H1 (cell line): ENCODE results near the gene KRTAP20-3. TPM values are rescaled to one million over a fixed set of nuclear protein-coding genes. Genes with fewer than 3 reads are reported as not detected.

ENCODE experiments used
- CTCF ChIA-PET: fragments of 300-600 bp; sonication (Branson Sonifier 250); formaldehyde crosslinking; loops from one replicate; lab custom pipeline; 2021; ENCODE audit not compliant: partially characterized antibody; lab: Charles Lee
- POLR2A ChIA-PET: fragments of 300-600 bp; sonication (Branson Sonifier 250); formaldehyde crosslinking; loops from one replicate; lab custom pipeline; 2021; ENCODE audit warnings: inconsistent platforms; ENCODE audit not compliant: partially characterized antibody; lab: Charles Lee
- DNase-seq, 2 experiments: peaks; one replicate each; pipeline versions ENCODE4 v3.0.0 to v3.0.0-alpha.2; 2010 to 2022; ENCODE audit warnings: low spot score in 2 of 2, low read depth in 1 of 2, mixed read lengths in 1 of 2
- FAIRE-seq: peaks from 2 replicates; lab custom pipeline; 2011; peaks lifted over from hg19 to GRCh38; lab: Jason Lieb, UNC
- H2AFZ ChIP-seq: 2 replicates; pipeline ENCODE4 v1.8.1; 2012; ENCODE audit warnings: low read length, inconsistent platforms
- H2AK5ac ChIP-seq: 2 replicates; pipeline ENCODE4 v1.6.1; 2013; ENCODE audit warnings: low read depth, low read length
- H2BK120ac ChIP-seq: replicated peaks from 2 replicates; pipeline ENCODE3; 2013; ENCODE audit warnings: low read depth, low read length, inconsistent platforms
- H2BK12ac ChIP-seq: 2 replicates; pipeline ENCODE4 v1.6.1; 2013; ENCODE audit warnings: low read depth, low read length
- H2BK15ac ChIP-seq: 2 replicates; pipeline ENCODE4 v1.6.1; 2013; ENCODE audit warnings: low read length
- H2BK20ac ChIP-seq: 2 replicates; pipeline ENCODE4 v1.6.1; 2013; ENCODE audit warnings: low read length
- H2BK5ac ChIP-seq: 2 replicates; pipeline ENCODE4 v1.6.1; 2013; ENCODE audit warnings: low read depth, low read length
- H3K14ac ChIP-seq: 2 replicates; pipeline ENCODE4 v1.6.1; 2013; ENCODE audit warnings: inconsistent platforms; ENCODE audit not compliant: insufficient read length
- H3K18ac ChIP-seq: 2 replicates; pipeline ENCODE4 v1.6.1; 2013; ENCODE audit warnings: low read length; ENCODE audit errors: extremely low read depth
- H3K23ac ChIP-seq: 2 replicates; pipeline ENCODE4 v1.6.1; 2013; ENCODE audit warnings: inconsistent platforms; ENCODE audit not compliant: insufficient read length
- H3K23me2 ChIP-seq: 2 replicates; pipeline ENCODE4 v1.6.1; 2013; ENCODE audit warnings: low read depth, low read length
- H3K27ac ChIP-seq: 2 replicates; pipeline ENCODE4 v1.6.1; 2011; ENCODE audit warnings: low read depth, low read length, inconsistent platforms
- H3K27me3 ChIP-seq, 4 experiments: replicated peaks in 1 of 4; 1 replicate in 1 of 4; 2 replicates in 3 of 4; pipeline versions ENCODE4 v1.6.1 to v1.8.1; 2011 to 2013; ENCODE audit warnings: low read length in 3 of 4, mild to moderate bottlenecking in 3 of 4, inconsistent platforms in 2 of 4, mixed read lengths in 2 of 4, moderate library complexity in 1 of 4; ENCODE audit not compliant: control insufficient read depth in 3 of 4, insufficient read depth in 3 of 4; ENCODE audit errors: extremely low read depth in 1 of 4
- H3K36me3 ChIP-seq, 4 experiments: 2 replicates each; pipeline versions ENCODE4 v1.6.1 to v1.8.1; 2011 to 2013; ENCODE audit warnings: mild to moderate bottlenecking in 4 of 4, low read length in 3 of 4, moderate library complexity in 2 of 4, control low read depth in 1 of 4, inconsistent platforms in 1 of 4; ENCODE audit not compliant: insufficient read depth in 4 of 4, control insufficient read depth in 2 of 4
- H3K4ac ChIP-seq: replicated peaks from 2 replicates; pipeline ENCODE3; 2013; ENCODE audit warnings: low read length, low read depth, mixed read lengths, inconsistent platforms; ENCODE audit not compliant: insufficient read length
- H3K4me1 ChIP-seq, 4 experiments: replicated peaks in 1 of 4; 1 replicate in 1 of 4; 2 replicates in 3 of 4; pipeline versions ENCODE4 v1.6.1 to v1.8.1; 2011 to 2013; ENCODE audit warnings: low read length in 3 of 4, inconsistent platforms in 2 of 4, mixed read lengths in 1 of 4; ENCODE audit not compliant: insufficient read depth in 4 of 4, control insufficient read depth in 3 of 4
- H3K4me2 ChIP-seq, 2 experiments: 2 replicates each; pipeline versions ENCODE4 v1.6.1 to v1.8.1; 2011 to 2013; ENCODE audit warnings: low read depth in 2 of 2, low read length in 2 of 2, control low read depth in 1 of 2, inconsistent platforms in 1 of 2, mild to moderate bottlenecking in 1 of 2; ENCODE audit not compliant: insufficient read depth in 1 of 2
- H3K4me3 ChIP-seq, 4 experiments: fragments of 200-600, 300-600 bp in 1 of 4; sonication (generic), shearing (Covaris generic), sonication (Bioruptor Twin) in 1 of 4; 2 replicates each; pipeline versions ENCODE4 v1.5.1 to v1.8.1; 2011 to 2016; ENCODE audit warnings: low read length in 4 of 4, low read depth in 3 of 4, control low read depth in 2 of 4, inconsistent platforms in 2 of 4, mild to moderate bottlenecking in 2 of 4, mixed read lengths in 1 of 4, moderate library complexity in 1 of 4; ENCODE audit not compliant: insufficient read depth in 2 of 4; ENCODE audit errors: extremely low read depth in 1 of 4
- H3K56ac ChIP-seq: replicated peaks from 2 replicates; pipeline ENCODE3; 2013; ENCODE audit warnings: low read depth, mild to moderate bottlenecking, mixed read lengths, low read length, inconsistent platforms; ENCODE audit not compliant: insufficient read length
- H3K79me1 ChIP-seq: 2 replicates; pipeline ENCODE4 v1.6.1; 2013; ENCODE audit warnings: low read depth, low read length, control low read depth
- H3K79me2 ChIP-seq, 2 experiments: 2 replicates each; pipeline versions ENCODE4 v1.6.1 to v1.8.1; 2012 to 2013; ENCODE audit warnings: low read length in 2 of 2, mild to moderate bottlenecking in 2 of 2, inconsistent platforms in 1 of 2; ENCODE audit not compliant: insufficient read depth in 2 of 2, control insufficient read depth in 1 of 2
- H3K9ac ChIP-seq, 4 experiments: replicated peaks in 1 of 4; 1 replicate in 1 of 4; 2 replicates in 3 of 4; pipeline versions ENCODE4 v1.6.1 to v1.8.1; 2011 to 2013; ENCODE audit warnings: low read depth in 3 of 4, low read length in 3 of 4, control low read depth in 2 of 4, mild to moderate bottlenecking in 2 of 4, moderate library complexity in 2 of 4, inconsistent platforms in 1 of 4; ENCODE audit errors: extremely low read depth in 1 of 4
- H3K9me3 ChIP-seq, 2 experiments: 2 replicates each; pipeline versions ENCODE4 v1.6.1 to v1.8.1; 2012 to 2013; ENCODE audit warnings: mild to moderate bottlenecking in 2 of 2, moderate library complexity in 2 of 2, control low read depth in 1 of 2, inconsistent platforms in 1 of 2, low read depth in 1 of 2, low read length in 1 of 2, mixed read lengths in 1 of 2; ENCODE audit not compliant: insufficient read depth in 2 of 2
- H4K20me1 ChIP-seq, 2 experiments: replicated peaks in 1 of 2; 2 replicates each; pipeline versions ENCODE3 to v1.8.1; 2011 to 2013; ENCODE audit warnings: inconsistent platforms in 2 of 2, low read length in 2 of 2, mild to moderate bottlenecking in 1 of 2; ENCODE audit not compliant: insufficient read depth in 2 of 2, control insufficient read depth in 1 of 2
- H4K5ac ChIP-seq: 2 replicates; pipeline ENCODE4 v1.6.1; 2013; ENCODE audit warnings: low read length, low read depth, mixed read lengths, inconsistent platforms; ENCODE audit not compliant: insufficient read length
- H4K8ac ChIP-seq: 2 replicates; pipeline ENCODE4 v1.8.0; 2013; ENCODE audit warnings: mild to moderate bottlenecking, moderate library complexity, low read length, inconsistent platforms; ENCODE audit not compliant: insufficient read depth; ENCODE audit errors: extremely low read depth
- H4K91ac ChIP-seq: replicated peaks from 2 replicates; pipeline ENCODE3; 2013; ENCODE audit warnings: low read length, mixed read lengths, inconsistent platforms; ENCODE audit not compliant: insufficient read length
- CBX5 ChIP-seq: fragments of 300-800, 300-1000 bp; sonication (generic); IDR thresholded peaks from 2 replicates; pipeline ENCODE4 v1.7.1; 2016; ENCODE audit warnings: antibody characterized with exemption, low read length, low read depth
- HDAC6 ChIP-seq: IDR thresholded peaks from one replicate; pipeline ENCODE4 v1.7.1; 2012; ENCODE audit warnings: low read depth, mild to moderate bottlenecking, inconsistent platforms, low read length, moderate library complexity
- MAX ChIP-seq: IDR thresholded peaks from 2 replicates; pipeline ENCODE4 v1.6.1; 2012; ENCODE audit warnings: inconsistent platforms
- POLR2AphosphoS5 ChIP-seq: IDR thresholded peaks from 2 replicates; pipeline ENCODE4 v1.6.1; 2011; ENCODE audit warnings: low read depth, low read length
- RBBP5 ChIP-seq: IDR thresholded peaks from 2 replicates; pipeline ENCODE4 v1.7.1; 2012; ENCODE audit warnings: low read depth, mild to moderate bottlenecking, inconsistent platforms, low read length, moderate library complexity, borderline replicate concordance
- SAP30 ChIP-seq: fragments of 300-600 bp; sonication (generic); IDR thresholded peaks from 2 replicates; pipeline ENCODE4 v1.7.1; 2012; ENCODE audit warnings: low read length, moderate library complexity, mild to moderate bottlenecking, inconsistent platforms; ENCODE audit not compliant: insufficient read depth, insufficient replicate concordance
- SP4 ChIP-seq: IDR thresholded peaks from 2 replicates; pipeline ENCODE4 v1.6.1; 2012; ENCODE audit warnings: low read length, inconsistent platforms
- TAF1 ChIP-seq: IDR thresholded peaks from 2 replicates; pipeline ENCODE4 v1.6.1; 2011; ENCODE audit warnings: mild to moderate bottlenecking, low read depth, low read length
- WGBS, 2 experiments: shearing (Covaris generic) in 1 of 2; methylation state at CpG; one replicate each; pipeline versions ENCODE4 v1.1.6 to v1.1.7; 2013 to 2015; ENCODE audit warnings: low lambda C conversion rate in 2 of 2, mixed read lengths in 2 of 2, inconsistent platforms in 1 of 2, low coverage in 1 of 2, missing lambda C conversion rate in 1 of 2; ENCODE audit not compliant: insufficient replicate concordance in 2 of 2, insufficient coverage in 1 of 2, insufficient read length in 1 of 2; ENCODE audit errors: extremely low coverage in 1 of 2, missing lambda C conversion rate in 1 of 2; 5-methylcytosine and 5-hydroxymethylcytosine counted together
- polyA plus RNA-seq, 7 experiments: library from polyadenylated mRNA; depleted of rRNA in 3 of 7; stranded (reverse) in 5 of 7; unstranded in 2 of 7; fragments of >200 nt in 5 of 7; fragments of 200-250 nt in 2 of 7; gene quantifications; 1 replicate in 5 of 7; 2 replicates in 1 of 7; 4 replicates in 1 of 7; pipeline versions ENCODE4 v1.2.1 to v1.2.3, GENCODE V29; 2011 to 2013; ENCODE audit warnings: missing spikeins in 2 of 7, mixed read lengths in 2 of 7
- total RNA-seq: library from RNA; stranded (reverse); fragmentation: NEBNext Ultra II Directional; extraction: Animal tissue kit (Norgen Biotek cat#: 25700); gene quantifications from 2 replicates; pipeline ENCODE4 v1.2.1, GENCODE V29; 2021
- TF ChIP-seq, protein P1 (sequence below): IDR thresholded peaks from 2 replicates; pipeline ENCODE4 v1.6.1; 2012; ENCODE audit warnings: low read length, inconsistent platforms

KRTAP20-3 gene
- total and polyA plus RNA-seq, 2 of the 8 experiments (the other 6 are each of a cell fraction or from before 2014, with no cell fraction given) = not detected

DNA sequence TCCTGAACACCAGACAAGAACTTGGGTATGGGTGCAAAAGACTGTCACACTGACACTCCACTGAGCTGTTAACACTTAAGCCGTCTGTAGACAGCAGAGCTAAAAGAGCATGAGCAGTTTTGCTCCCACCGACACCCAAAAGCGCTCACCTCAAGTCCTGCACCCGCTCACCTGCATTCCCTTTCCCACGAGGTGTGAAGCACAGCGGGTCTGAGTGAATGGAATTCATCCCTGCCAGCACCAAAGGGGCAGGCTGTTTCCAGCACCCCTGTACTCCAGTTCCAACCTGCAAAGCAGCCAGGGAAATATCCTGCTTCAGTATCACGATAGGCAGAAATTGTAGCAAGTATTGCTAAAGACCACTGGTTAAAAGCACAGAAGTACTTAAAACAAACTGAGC lies 47.2 kb downstream of the KRTAP20-3 start:
- no peak overlapping the region for H3K27ac ChIP-seq
- no peaks in the 10 kb centered on the region for H3K36me3 ChIP-seq
- no peaks in the 10 kb centered on the region for H3K27me3 ChIP-seq
- H3K18ac ChIP-seq = no peak overlapping the region
- H3K79me2 ChIP-seq = no peaks in the 10 kb centered on the region
- H2AFZ ChIP-seq = peak overlapping the region; percentile 17; the same call in 1 of the 2 replicates
- no peak overlapping the region for H3K4ac ChIP-seq
- ChIA-PET CTCF (no interaction called here), POLR2A (no interaction called here)
- H3K4me2 ChIP-seq = no peak overlapping the region
- no peak overlapping the region for H2BK12ac ChIP-seq
- H3K9ac ChIP-seq = no peak overlapping the region
- no peak overlapping the region for H2BK15ac ChIP-seq
- no peak overlapping the region for H4K8ac ChIP-seq
- no peak for FAIRE-seq
- H3K79me1 ChIP-seq = no peaks in the 10 kb centered on the region
- H3K56ac ChIP-seq = no peak overlapping the region
- H3K9me3 ChIP-seq = no peaks in the 10 kb centered on the region
- no peak overlapping the region for H2BK120ac ChIP-seq
- DNase-seq = no peak
- H4K91ac ChIP-seq = no peak overlapping the region
- no peak overlapping the region for H2AK5ac ChIP-seq
- no peaks in the 10 kb centered on the region for H3K23me2 ChIP-seq
- no peak overlapping the region for H2BK5ac ChIP-seq
- H2BK20ac ChIP-seq = no peak overlapping the region
- H4K20me1 ChIP-seq = no peaks in the 10 kb centered on the region
- no peak overlapping the region for H3K14ac ChIP-seq
- WGBS, 2 experiments = 74% methylated on average over 7 of the region's 7 CpGs; no CpG with 5 or more reads in 1 of the 2 experiments
- H4K5ac ChIP-seq = no peak overlapping the region
- TF ChIP-seq HDAC6 = no peak
- TF ChIP-seq RBBP5 = no peak
- TF ChIP-seq, protein P1, sequence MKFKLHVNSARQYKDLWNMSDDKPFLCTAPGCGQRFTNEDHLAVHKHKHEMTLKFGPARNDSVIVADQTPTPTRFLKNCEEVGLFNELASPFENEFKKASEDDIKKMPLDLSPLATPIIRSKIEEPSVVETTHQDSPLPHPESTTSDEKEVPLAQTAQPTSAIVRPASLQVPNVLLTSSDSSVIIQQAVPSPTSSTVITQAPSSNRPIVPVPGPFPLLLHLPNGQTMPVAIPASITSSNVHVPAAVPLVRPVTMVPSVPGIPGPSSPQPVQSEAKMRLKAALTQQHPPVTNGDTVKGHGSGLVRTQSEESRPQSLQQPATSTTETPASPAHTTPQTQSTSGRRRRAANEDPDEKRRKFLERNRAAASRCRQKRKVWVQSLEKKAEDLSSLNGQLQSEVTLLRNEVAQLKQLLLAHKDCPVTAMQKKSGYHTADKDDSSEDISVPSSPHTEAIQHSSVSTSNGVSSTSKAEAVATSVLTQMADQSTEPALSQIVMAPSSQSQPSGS = no peak
- no peak for TF ChIP-seq SP4
- TF ChIP-seq POLR2AphosphoS5 = no peak
- peak; percentile 36; the same call in 1 of the 2 replicates for TF ChIP-seq MAX
- TF ChIP-seq TAF1 = no peak
- TF ChIP-seq SAP30 = no peak
- TF ChIP-seq CBX5 = no peak
- no peak overlapping the region for H3K4me3 ChIP-seq
- peaks cover 0 to 3% (median 2%) of the 10 kb centered on the region in 4 experiments; a peak in 2 of 7 replicates for H3K4me1 ChIP-seq
- H3K23ac ChIP-seq = no peak overlapping the region
